Endodermal cell (in vitro differentiated cells): ENCODE results near the gene MYLK4. TPM values are rescaled to one million over a fixed set of nuclear protein-coding genes. Genes with fewer than 3 reads are reported as not detected.

Source experiments
- DNase-seq: peaks from one replicate; pipeline ENCODE4 v3.0.0-alpha.2; 2017
- H3K27ac ChIP-seq: 2 replicates; pipeline ENCODE4 v1.5.1; 2013; ENCODE audit warnings: mild to moderate bottlenecking, low read depth, low read length, moderate library complexity
- H3K27me3 ChIP-seq: 2 replicates; pipeline ENCODE4 v1.6.1; 2013; ENCODE audit warnings: mild to moderate bottlenecking, low read length, moderate library complexity; ENCODE audit not compliant: insufficient read depth, control insufficient read depth, poor library complexity, severe bottlenecking
- H3K36me3 ChIP-seq: 2 replicates; pipeline ENCODE4 v1.7.0; 2013; ENCODE audit warnings: mild to moderate bottlenecking, low read length, moderate library complexity; ENCODE audit not compliant: control insufficient read depth, insufficient read depth
- H3K4me1 ChIP-seq: one replicate; pipeline ENCODE4 v1.7.0; 2013; ENCODE audit warnings: low read length; ENCODE audit not compliant: control insufficient read depth, insufficient read depth
- H3K4me3 ChIP-seq: 2 replicates; pipeline ENCODE4 v1.5.1; 2013; ENCODE audit warnings: mild to moderate bottlenecking, low read length, moderate library complexity
- H3K9ac ChIP-seq: 2 replicates; pipeline ENCODE4 v1.6.1; 2013; ENCODE audit warnings: mild to moderate bottlenecking, low read length, moderate library complexity; ENCODE audit not compliant: poor library complexity, severe bottlenecking; ENCODE audit errors: extremely low read depth
- H3K9me3 ChIP-seq: 2 replicates; pipeline ENCODE4 v1.6.1; 2013; ENCODE audit warnings: mild to moderate bottlenecking, low read length, moderate library complexity; ENCODE audit not compliant: control insufficient read depth
- H3K27ac Mint-ChIP-seq: 2 replicates; pipeline ENCODE4 v1.8.0; 2020; ENCODE audit warnings: mixed read lengths
- H3K27me3 Mint-ChIP-seq: 2 replicates; pipeline ENCODE4 v1.8.0; 2021; ENCODE audit warnings: mild to moderate bottlenecking, mixed read lengths; ENCODE audit not compliant: insufficient read depth
- H3K36me3 Mint-ChIP-seq: 2 replicates; pipeline ENCODE4 v1.8.0; 2020; ENCODE audit warnings: low read depth, mixed read lengths
- H3K4me1 Mint-ChIP-seq: 2 replicates; pipeline ENCODE4 v1.8.0; 2020; ENCODE audit warnings: mixed read lengths
- H3K4me3 Mint-ChIP-seq: 2 replicates; pipeline ENCODE4 v1.8.0; 2020; ENCODE audit warnings: mild to moderate bottlenecking, moderate library complexity, mixed read lengths
- H3K9me3 Mint-ChIP-seq: 2 replicates; pipeline ENCODE4 v1.8.0; 2020; ENCODE audit warnings: mild to moderate bottlenecking, mixed read lengths
- WGBS, 2 experiments: methylation state at CpG; one replicate each; pipeline versions ENCODE4 v1.1.5 to v1.1.7; 2013; ENCODE audit warnings: missing lambda C conversion rate in 2 of 2, mixed read lengths in 1 of 2; ENCODE audit not compliant: insufficient coverage in 1 of 2, insufficient read length in 1 of 2; 5-methylcytosine and 5-hydroxymethylcytosine counted together
- total RNA-seq, 2 donors: library from RNA; stranded (reverse); fragmentation: NEBNext Ultra II Directional in 1 of 2; extraction: Animal tissue kit (Norgen Biotek cat#: 25700) in 1 of 2; gene quantifications; 2 replicates in 1 of 2; 3 replicates in 1 of 2; pipeline ENCODE4 v1.2.1, GENCODE V29; 2021
- TF ChIP-seq, protein P1 (sequence below): fragments of 200-600 bp; sonication (generic); conservative IDR thresholded peaks from 2 replicates; pipeline ENCODE4 v1.5.0; 2021; ENCODE audit warnings: antibody characterized with exemption, mild to moderate bottlenecking

The MYLK4 gene
- total RNA-seq, 2 donors from 2014 or later = 0.18 to 0.20 TPM

DNA sequence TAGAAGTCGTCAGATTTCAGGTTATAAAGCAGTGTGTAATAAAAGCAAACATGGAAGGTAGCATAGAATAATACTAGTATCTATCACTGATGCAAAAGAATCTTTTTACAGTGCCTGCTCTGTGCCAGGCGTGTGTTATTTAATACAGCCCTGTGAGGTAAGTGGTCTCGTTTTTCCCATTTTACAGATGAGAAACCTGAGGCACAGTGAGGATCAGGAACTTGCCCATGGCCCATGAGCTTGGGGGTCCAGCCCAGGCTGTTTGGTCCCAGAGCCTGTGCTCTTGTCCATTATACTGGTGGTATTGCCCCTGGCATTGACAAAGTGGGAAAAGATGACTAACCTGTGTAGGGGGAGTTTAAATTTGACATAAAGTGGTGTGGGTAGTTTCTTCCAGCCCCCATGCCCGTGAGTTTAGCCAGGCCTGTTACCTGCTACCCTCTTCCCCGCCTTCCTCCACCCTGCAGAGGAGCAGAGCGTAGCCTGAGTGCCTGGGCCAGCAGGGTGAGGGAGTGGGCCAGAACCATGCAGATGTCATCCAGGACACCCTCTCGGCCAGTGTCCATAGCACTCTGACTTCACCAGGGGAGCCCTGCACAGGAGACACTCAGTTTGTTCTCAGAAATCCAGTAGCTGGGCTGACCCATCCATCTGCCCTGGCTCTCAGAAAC, 31.1 kb upstream of the MYLK4 start:
- Mint-ChIP-seq H3K9me3 (no peaks in the 10 kb centered on the region), H3K27ac (no peak overlapping the region), H3K27me3 (no peaks in the 10 kb centered on the region), H3K4me3 (no peak overlapping the region), H3K36me3 (peaks cover 40% of the 10 kb centered on the region), H3K4me1 (no peaks in the 10 kb centered on the region)
- WGBS, 2 experiments = 88 to 90% methylated on average over 4 to 7 of the region's 7 CpGs
- no peaks in the 10 kb centered on the region for H3K9me3 ChIP-seq
- H3K27ac ChIP-seq = no peak overlapping the region
- H3K9ac ChIP-seq = no peak overlapping the region
- no peak for DNase-seq
- H3K36me3 ChIP-seq = peaks cover 57% of the 10 kb centered on the region
- TF ChIP-seq, protein P1, sequence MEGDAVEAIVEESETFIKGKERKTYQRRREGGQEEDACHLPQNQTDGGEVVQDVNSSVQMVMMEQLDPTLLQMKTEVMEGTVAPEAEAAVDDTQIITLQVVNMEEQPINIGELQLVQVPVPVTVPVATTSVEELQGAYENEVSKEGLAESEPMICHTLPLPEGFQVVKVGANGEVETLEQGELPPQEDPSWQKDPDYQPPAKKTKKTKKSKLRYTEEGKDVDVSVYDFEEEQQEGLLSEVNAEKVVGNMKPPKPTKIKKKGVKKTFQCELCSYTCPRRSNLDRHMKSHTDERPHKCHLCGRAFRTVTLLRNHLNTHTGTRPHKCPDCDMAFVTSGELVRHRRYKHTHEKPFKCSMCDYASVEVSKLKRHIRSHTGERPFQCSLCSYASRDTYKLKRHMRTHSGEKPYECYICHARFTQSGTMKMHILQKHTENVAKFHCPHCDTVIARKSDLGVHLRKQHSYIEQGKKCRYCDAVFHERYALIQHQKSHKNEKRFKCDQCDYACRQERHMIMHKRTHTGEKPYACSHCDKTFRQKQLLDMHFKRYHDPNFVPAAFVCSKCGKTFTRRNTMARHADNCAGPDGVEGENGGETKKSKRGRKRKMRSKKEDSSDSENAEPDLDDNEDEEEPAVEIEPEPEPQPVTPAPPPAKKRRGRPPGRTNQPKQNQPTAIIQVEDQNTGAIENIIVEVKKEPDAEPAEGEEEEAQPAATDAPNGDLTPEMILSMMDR = no peak
- no peaks in the 10 kb centered on the region for H3K4me1 ChIP-seq
- no peak overlapping the region for H3K4me3 ChIP-seq
- H3K27me3 ChIP-seq = no peaks in the 10 kb centered on the region

DNA sequence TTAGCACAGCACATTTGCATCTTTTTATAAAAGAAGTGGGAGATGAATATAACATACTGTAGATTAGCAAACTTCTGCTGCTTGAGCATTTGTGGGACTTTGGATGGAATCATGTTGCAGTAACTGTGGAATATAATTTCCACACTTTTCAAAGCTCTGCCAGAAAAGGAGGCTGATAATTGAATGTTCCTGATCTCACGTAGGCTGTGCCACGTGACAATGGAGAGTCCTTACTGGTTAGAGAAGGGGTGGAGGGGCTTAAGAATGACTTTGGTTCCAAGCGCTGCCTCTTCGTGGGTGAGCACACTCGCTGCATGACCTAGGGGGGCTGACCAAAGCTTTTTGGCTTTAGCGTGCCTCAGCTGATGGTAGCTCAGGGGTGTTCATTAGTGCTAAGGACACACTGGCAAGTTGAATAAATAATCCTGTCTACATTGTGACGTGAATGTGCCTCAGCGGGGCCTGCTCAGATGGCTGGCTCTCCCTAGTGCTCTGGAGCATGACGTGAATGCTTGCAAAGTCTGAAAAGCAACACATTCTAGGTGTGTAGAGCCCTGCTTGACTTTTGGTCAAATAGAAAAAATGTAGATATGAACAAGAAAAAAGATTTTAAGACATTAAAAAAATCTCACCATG, 29.5 kb upstream of the MYLK4 start:
- TF ChIP-seq, protein P1 = no peak
- peaks cover 32% of the 10 kb centered on the region for H3K36me3 Mint-ChIP-seq
- Histone ChIP-seq H3K9me3 (no peaks in the 10 kb centered on the region), H3K4me1 (no peaks in the 10 kb centered on the region), H3K4me3 (no peak overlapping the region), H3K27me3 (no peaks in the 10 kb centered on the region), H3K9ac (no peak overlapping the region), H3K27ac (no peak overlapping the region), H3K36me3 (peaks cover 60% of the 10 kb centered on the region)
- no peaks in the 10 kb centered on the region for H3K9me3 Mint-ChIP-seq
- no peaks in the 10 kb centered on the region for H3K27me3 Mint-ChIP-seq
- no peak overlapping the region for H3K27ac Mint-ChIP-seq
- no peaks in the 10 kb centered on the region for H3K4me1 Mint-ChIP-seq
- 81 to 94% methylated on average over 3 to 9 of the region's 9 CpGs for WGBS, 2 experiments
- DNase-seq = no peak
- no peak overlapping the region for H3K4me3 Mint-ChIP-seq

DNA sequence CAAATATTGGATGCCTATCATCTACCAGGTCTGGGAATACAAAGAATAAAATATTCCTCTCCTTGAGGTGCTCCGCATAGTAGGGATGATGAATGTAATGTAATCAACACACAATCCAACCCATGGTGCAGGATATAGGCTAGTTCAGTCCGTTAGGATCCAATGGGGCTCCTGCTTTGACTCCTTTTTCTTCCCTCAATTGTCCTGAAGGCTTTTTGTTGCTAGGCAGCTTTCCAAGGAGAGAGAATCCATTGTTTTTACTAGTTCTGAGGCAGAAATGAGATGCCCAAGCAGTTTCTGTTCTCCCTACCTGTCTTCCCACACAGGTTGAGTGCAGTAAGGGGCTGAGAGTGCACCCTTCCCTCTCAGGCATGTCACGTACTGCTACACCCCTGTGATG, 26.5 kb upstream of the MYLK4 start:
- Histone ChIP-seq H3K27ac (no peak overlapping the region), H3K9me3 (no peaks in the 10 kb centered on the region), H3K4me3 (no peak overlapping the region), H3K27me3 (no peaks in the 10 kb centered on the region), H3K36me3 (peaks cover 76% of the 10 kb centered on the region), H3K9ac (no peak overlapping the region), H3K4me1 (no peaks in the 10 kb centered on the region)
- no peak overlapping the region for H3K4me3 Mint-ChIP-seq
- WGBS, 2 experiments = 84 to 96% methylated on average over 2 to 3 of the region's 3 CpGs
- DNase-seq = no peak
- no peaks in the 10 kb centered on the region for H3K4me1 Mint-ChIP-seq
- TF ChIP-seq, protein P1 = no peak
- H3K36me3 Mint-ChIP-seq = peaks cover 32% of the 10 kb centered on the region
- no peaks in the 10 kb centered on the region for H3K27me3 Mint-ChIP-seq
- no peak overlapping the region for H3K27ac Mint-ChIP-seq
- no peaks in the 10 kb centered on the region for H3K9me3 Mint-ChIP-seq
